SIG-M5 treated with dmso at 0.1 percent for 504 hours (cell line): ENCODE results near the gene DCDC2B.

ENCODE experiments used
- DNase-seq: peaks from one replicate; lab custom pipeline; 2025; ENCODE audit not compliant: unreplicated experiment; lab: John Stamatoyannopoulos, UW

Gene DCDC2B

DNA sequence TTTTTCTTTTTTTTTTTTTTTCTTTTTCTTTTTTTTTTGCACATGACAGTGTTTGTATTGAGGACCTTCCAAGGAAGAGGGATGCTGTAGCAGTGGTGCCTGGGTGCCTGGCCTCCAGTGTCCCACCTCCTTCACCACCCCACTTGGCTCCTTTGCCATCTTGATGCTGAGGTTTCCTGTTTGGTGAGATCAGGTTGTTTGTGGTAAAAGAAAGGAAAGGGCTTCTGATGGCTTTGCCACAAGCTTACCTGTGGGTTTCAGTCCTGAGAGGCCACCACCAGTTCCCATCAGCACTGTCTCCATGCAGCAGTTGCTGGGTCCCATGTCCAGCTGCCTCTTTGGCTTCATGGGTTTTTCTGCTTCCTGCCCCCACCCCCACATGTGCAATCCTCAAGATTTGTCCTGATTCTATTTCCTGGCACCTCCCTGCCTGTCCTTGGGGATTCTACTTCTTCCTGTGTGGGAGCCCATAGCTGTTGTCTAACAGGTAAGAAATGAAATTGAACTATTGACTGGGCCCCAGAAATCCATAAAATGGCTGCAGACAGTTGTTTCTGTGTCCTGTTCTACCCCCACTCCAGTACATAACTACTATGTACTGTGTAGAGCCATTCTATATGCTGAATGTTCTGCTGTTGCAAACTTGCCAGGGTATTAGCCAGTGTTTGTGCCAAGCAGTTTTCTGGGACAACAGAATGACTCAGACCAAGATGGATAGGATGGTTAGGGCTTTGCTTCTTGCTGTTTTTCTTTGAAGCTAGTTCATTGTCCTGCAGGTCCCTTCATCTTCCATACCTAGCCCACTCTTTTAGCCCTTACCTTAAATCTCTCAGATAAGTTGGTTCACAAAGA lies 12.7 kb upstream of the DCDC2B start:
- DNase-seq = no peak

DNA sequence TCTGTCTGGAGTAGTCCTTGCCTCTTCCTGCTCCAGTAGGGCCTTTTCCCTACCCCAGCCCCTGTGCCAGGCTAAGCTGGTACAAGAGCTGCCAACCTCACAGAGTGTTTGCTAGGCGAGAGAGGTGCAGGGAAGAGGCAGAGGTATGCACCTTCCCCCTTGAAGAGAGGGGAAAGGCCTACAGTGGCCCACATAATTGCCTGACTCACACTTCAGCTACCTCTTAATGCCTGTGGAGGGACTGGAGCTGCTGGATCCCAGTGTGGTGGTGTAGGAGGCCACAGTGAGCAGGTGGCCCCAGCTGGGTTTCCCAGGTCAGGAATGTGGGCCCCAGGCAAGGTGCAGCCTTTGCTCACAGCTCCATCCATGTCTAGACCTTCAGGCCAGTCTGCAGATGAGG lies 11.8 kb upstream of the DCDC2B start:
- no peak for DNase-seq

DNA sequence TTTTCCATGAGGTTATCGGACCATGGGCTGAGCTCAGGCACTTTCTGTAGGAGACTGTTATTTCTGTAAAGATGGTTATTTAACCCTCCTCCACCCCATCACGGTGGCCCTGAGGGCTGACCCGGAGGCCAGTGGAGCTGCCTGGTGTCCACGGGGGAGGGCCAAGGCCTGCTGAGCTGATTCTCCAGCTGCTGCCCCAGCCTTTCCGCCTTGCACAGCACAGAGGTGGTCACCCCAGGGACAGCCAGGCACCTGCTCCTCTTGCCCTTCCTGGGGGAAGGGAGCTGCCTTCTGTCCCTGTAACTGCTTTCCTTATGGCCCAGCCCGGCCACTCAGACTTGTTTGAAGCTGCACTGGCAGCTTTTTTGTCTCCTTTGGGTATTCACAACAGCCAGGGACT lies 11.1 kb upstream of the DCDC2B start:
- DNase-seq = no peak

- no peak for DNase-seq
Measured at GRCh38 chr1:32198237-32199042, 10.4 kb upstream of the DCDC2B start.

GRCh38 chr1:32199043-32199716 lies 9.7 kb upstream of the DCDC2B start:
- no peak for DNase-seq

- DNase-seq = no peak
Measured at GRCh38 chr1:32199717-32200072, 9.2 kb upstream of the DCDC2B start.

GRCh38 chr1:32200226-32201010 lies 8.5 kb upstream of the DCDC2B start, which contains the start of gene CCDC28B:
Gene CCDC28B, plus strand, starts transcription at chr1:32200595. Its CDS starts 1,341 bp downstream, at chr1:32201936.
- DNase-seq = peak; percentile 35

DNA sequence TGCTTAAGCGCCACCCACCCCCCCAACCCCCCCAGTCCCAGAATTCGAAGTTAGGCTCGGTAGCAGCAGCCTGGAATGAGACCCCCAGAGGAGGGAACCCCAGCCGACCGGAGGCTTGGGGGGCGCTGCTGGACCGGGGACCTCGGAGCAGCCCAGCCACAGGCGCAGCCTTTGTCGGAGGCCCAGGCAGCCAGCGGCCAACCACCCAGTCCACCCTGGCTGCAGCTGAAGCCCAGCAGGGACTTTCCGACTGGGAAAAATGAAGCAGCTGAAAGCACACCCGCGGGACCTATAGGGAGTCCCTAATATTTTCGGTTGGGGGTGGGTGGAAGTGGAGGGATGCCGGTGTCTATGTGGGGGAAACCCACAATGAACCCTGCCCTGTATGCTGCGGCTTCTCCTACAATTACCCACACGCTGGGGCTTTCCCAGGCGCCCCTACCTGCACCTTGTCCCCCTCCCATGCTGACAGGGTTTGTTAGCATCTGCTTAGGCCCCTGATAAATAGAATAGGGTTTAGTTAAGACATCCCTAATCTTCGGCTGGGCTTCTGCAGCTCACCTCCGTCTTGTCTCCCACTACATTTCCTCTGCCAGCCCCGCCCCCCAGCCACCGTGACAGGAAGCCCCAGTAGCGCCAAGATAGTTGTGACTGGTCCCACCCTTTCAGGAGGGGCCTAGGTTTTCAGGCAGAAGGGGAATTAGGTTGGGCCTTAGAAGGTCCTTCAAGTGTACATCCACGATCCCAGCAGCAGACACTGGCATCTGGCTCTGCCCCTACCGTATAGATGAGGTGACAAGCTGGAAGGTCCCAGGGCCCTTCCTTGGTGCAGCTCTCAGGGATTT lies 7.7 kb upstream of the DCDC2B start:
- DNase-seq = peak; percentile 40

DNA sequence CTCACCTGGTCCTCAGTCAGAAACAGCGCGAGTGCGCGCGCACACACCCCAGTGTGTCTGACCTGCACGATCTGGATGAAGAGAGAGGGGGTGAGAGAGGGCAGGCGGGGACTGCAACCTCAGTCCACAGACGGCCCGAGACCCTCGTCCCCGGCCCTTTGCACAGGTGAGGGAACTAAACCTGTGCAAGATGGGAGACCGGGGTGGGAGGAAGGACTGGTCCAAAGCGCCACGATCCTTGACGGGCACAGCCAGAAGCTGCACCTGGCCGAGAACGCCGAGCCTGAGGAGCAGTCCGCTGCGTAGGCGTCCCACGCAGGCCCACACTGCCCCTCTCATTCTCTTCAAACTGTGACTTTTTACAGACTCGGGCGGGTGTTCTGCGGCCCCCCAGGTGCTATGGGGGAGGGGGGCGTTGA lies 3.9 kb upstream of the DCDC2B start:
- DNase-seq = no peak

DNA sequence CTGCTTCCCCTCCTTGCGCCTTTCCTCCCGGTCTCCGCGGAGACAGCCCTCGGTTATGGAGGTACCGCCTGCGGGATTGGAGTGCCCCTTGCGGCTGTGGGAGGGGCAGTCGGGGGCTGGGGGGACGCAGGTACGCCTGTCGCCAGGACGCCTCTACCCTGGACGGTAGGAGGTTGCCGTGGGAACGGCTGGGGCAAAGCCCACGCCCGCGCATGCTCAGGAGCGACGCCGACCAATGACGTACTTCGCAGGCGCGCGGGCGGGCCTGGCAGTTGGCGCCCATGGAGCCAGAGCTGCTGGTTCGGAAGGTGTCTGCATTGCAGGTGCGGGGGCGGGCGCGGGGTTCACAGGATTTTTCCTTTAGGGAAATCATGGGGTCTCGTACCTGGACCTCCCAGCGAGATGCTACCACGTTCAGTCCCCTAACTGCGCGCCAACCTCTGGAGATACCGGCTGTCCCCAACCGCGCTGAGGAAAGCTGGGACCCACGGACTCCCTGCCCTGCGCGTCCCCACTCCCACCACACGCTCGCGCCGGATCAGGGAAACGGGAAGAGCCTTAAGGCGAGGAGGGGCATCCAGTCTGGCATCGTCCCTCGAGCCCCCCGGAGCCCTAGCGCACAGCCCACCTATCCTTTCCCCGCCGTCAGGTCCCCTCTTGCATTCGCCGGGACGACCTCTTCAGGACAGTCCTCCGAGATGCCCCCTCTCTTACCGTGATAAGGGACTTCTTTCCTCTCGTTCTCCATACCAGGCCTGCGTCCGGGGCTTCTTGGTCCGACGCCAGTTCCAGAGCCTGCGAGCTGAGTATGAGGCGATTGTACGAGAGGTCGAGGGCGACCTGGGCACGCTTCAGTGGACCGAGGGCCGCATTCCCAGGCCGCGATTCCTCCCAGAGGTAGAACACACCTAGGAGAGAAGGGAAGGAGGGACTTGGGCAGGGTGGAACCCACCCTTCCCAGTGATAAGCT lies 3.2 kb upstream of the DCDC2B start, which contains the start of gene IQCC:
Gene IQCC (plus strand): TSS at position 271 of the 970 bp plus-strand sequence. CDS start 11 bp downstream, at position 282.
- DNase-seq = peak; percentile 58

GRCh38 chr1:32208469-32208868 lies 420 bp upstream of the DCDC2B start:
- no peak for DNase-seq

- DNase-seq = peak; percentile 48
Measured at GRCh38 chr1:32215629-32216480, 7.0 kb downstream of the DCDC2B start.

DNA sequence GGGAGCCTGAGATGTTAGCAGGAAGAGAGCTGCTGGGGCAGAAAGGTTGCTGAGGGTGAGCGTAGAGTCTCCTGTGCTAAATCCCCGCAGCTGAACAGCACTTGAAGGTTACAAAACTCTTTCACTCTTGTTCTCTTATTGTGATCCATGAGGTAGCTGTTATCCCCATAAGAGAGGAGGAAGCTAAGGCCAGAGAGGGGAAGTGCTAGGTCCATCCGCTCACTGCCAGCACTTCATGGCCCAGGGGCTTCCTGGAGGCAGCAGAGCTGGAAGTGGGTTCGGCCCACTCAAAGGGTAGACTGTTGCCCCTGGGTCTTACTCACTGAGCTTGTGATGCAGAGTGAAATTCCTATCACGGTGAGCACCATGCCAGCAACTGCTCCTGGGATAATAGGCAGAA lies 7.7 kb downstream of the DCDC2B start:
- no peak for DNase-seq

GRCh38 chr1:32219022-32219421 lies 10.1 kb downstream of the DCDC2B start:
- DNase-seq = no peak

DNA sequence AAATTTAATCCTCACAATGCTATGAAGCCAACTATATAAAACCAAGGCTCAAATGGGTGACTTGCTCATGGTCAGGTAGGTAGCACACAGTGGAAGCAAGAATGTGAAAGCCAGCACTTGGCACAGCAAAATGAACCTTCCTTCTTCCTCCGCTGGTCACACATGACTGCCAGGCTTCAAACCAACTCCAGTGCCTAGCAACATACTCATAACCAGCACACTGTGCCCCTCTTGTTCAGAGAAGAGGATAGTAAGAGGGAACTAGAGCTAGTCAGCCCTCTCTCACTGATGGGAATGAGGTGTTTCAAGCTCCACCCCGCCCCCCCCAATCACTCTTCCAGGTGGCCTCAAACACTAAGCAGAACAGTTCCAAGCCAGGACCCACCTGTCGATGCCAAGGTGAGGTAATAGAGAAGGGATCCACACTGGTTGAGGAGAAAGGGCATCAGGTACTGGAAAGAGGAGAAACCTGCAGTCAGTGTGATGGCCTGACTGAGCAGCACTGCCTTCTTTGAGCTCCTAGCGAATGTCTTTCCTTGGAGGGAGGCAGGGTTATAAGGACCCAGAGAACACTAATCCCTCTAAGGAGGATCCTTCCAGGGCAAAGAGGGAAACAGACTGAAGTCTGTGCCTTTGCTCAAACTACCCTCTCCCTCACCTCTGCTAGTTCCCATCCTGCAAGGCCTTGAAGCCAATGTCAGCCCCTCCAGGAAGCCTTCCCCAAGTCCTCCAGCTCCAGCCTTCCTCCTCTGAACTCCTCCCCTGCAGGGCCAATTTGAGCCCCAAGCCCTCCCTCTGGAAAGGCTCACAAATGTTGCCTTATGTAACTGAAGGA lies 12.1 kb downstream of the DCDC2B start:
- DNase-seq = no peak

DNA sequence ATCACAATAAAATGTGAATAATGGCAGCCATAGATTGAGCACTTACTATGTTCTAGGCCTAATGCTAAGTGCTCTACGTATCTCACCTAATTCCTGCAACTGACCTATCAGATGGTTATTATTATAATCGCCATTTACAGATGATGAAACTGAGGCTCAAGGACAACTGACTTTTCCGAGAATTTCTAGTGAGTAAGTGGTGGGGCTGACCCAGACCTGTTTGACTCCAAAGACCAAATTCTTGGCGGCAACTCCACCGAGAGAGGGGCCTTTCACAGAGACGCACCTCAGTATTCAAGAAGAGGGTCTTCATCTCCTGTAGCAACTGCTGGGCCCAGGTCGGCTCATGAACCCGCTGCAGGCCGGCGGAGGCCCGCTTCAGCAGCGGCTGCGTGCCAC lies 12.7 kb downstream of the DCDC2B start:
- no peak for DNase-seq
